HL-60 (cell line): ENCODE results near the gene ARHGEF17.

ENCODE experiments used
- DNase-seq, 2 experiments: peaks; one replicate each; pipeline ENCODE4 v3.0.0-alpha.2; 2010 to 2020; ENCODE audit warnings: low read depth in 1 of 2, low spot score in 1 of 2
- H3K27ac ChIP-seq: fragments of 250-450 bp; sonication (Bioruptor Pico); replicated peaks from 2 replicates; pipeline ENCODE4 v1.5.1; 2020; ENCODE audit warnings: mild to moderate bottlenecking, moderate library complexity
- H3K27me3 ChIP-seq: fragments of 250-450 bp; sonication (Bioruptor Pico); 2 replicates; pipeline ENCODE4 v1.5.1; 2021; ENCODE audit warnings: mild to moderate bottlenecking, moderate library complexity; ENCODE audit not compliant: insufficient read depth, poor library complexity, severe bottlenecking
- H3K4me3 ChIP-seq: replicated peaks from 2 replicates; pipeline ENCODE4 v1.5.1; 2011; ENCODE audit warnings: mild to moderate bottlenecking, control low read depth, low read length; ENCODE audit not compliant: insufficient read depth
- CTCF ChIP-seq: IDR thresholded peaks from one replicate; pipeline ENCODE4 v1.5.1; 2011; ENCODE audit warnings: low read length, control low read depth, inconsistent platforms; ENCODE audit not compliant: insufficient read depth
- GABPA ChIP-seq: IDR thresholded peaks from 2 replicates; pipeline ENCODE4 v1.6.1; 2012; ENCODE audit warnings: low read depth
- POLR2AphosphoS5 ChIP-seq: IDR thresholded peaks from 2 replicates; pipeline ENCODE4 v1.6.1; 2012; ENCODE audit warnings: low read depth
- REST ChIP-seq: IDR thresholded peaks from 2 replicates; pipeline ENCODE4 v1.6.1; 2012; ENCODE audit warnings: low read depth; ENCODE audit not compliant: insufficient replicate concordance
- SPI1 ChIP-seq: IDR thresholded peaks from 2 replicates; pipeline ENCODE4 v1.6.1; 2012; ENCODE audit warnings: low read depth, mild to moderate bottlenecking, borderline replicate concordance

ARHGEF17 gene

GRCh38 chr11:73401924-73402833, 94.1 kb downstream of the ARHGEF17 start:
- no peak overlapping the region for H3K4me3 ChIP-seq
- DNase-seq: no peak
- TF ChIP-seq CTCF: no peak
- no peak for TF ChIP-seq GABPA
- TF ChIP-seq SPI1: no peak
- TF ChIP-seq POLR2AphosphoS5: no peak
- no peak for TF ChIP-seq REST
- H3K27me3 ChIP-seq: no peaks in the 10 kb centered on the region
- H3K27ac ChIP-seq: no peak overlapping the region

GRCh38 chr11:73402834-73403185, 94.7 kb downstream of the ARHGEF17 start:
- Histone ChIP-seq H3K27ac (no peak overlapping the region), H3K27me3 (no peaks in the 10 kb centered on the region), H3K4me3 (no peak overlapping the region)
- peak in 1 of 2 experiments; percentile 47 for DNase-seq
- TF ChIP-seq SPI1 (no peak), GABPA (no peak), CTCF (peak; percentile 23), REST (no peak), POLR2AphosphoS5 (no peak)

- no peak for DNase-seq
- TF ChIP-seq POLR2AphosphoS5: no peak
- no peak for TF ChIP-seq REST
- TF ChIP-seq CTCF: no peak
- no peak for TF ChIP-seq GABPA
- no peak for TF ChIP-seq SPI1
- Histone ChIP-seq H3K27ac (no peak overlapping the region), H3K27me3 (no peaks in the 10 kb centered on the region), H3K4me3 (no peak overlapping the region)
Observed at GRCh38 chr11:73403541-73403940, 95.5 kb downstream of the ARHGEF17 start.
